GM21528 (cell line): ENCODE measurements around the gene DCTN2.

Experiments used
- ATAC-seq: cut with Tn5 transposase; IDR thresholded peaks from one replicate; pipeline ENCODE4 v1.9.1; 2021; ENCODE audit warnings: mild to moderate bottlenecking, moderate library complexity; ENCODE audit not compliant: unreplicated experiment, low FRiP score

The DCTN2 gene

DNA sequence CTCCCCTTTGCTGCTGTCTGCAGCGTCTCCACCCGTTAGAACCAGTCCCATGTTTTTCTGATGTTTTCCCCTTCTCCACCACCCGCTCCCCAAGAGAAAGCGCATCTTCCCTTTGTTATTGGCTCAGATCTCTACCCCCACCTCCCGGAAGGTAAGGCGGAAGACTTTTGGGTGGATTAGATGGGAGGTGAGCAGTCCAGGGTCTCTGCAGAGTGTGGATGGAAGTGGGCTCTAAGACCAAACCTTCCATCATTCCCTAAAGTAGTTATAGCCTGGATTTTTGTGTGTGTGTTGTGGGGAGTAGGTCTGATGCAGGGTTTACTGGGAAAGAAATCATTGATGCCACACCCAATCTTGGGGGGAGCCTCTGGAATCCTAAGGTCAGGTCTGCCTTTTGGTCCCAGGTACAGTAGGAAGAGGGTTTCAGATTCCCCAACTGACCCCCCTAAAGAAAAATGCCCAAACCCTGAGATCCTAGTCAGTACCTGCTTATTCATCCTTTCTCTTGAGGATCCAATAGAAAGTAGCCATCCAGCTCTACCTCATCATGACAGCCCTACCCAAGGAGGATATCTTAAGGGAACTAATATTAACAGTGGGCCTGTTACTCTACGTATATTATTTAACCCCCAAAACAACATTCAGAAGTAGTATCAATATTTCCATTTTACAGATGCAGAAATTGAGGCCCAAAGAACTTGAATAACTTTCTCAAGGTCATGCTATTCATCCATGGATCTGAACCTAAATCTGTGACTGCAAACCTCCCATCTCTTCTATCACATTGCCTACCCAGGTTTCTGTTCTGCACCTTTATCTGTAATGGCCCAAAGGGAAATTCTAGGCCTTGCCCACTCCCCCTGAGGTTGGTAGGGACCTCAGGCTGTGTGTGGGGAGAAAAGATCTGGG is 3.9 kb upstream of the DCTN2 start:
- ATAC-seq, result no peak

DNA sequence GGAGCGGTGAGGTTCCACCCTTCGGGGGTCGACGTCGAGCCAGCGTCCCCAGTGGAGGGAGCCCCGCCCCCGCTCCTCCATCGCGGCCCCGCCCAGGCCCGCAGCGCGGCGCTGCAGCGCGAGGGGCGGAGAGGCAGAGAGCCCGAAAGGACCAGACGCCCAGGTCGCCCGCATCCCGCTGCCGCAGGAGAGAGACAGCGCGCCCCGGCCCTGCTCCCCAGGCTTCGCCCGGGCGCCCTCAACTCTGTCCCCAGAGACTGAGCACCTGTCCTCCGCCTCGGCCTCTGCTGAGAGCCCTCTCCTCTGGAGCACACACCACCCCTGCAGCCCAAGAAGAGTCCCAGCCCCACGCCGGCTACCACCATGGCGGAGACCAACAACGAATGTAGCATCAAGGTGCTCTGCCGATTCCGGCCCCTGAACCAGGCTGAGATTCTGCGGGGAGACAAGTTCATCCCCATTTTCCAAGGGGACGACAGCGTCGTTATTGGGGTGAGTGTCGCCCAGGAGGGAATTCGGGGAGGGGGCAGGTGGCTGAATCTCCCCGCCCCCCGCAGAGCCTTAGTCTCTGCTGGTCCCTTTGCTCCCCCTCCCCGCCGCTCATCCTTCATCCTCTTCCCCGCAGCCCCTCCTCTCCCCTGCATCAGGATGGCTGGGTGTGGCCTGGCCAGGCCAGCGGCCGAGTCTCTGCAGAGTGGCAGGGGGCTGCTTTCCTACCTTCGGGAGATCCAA is 3.1 kb upstream of the DCTN2 start, which contains the start of gene KIF5A:
TSS of gene KIF5A (plus strand) at position 136 of the 732 bp plus-strand sequence. CDS start at position 364, 228 bp downstream.
- no peak for ATAC-seq

DNA sequence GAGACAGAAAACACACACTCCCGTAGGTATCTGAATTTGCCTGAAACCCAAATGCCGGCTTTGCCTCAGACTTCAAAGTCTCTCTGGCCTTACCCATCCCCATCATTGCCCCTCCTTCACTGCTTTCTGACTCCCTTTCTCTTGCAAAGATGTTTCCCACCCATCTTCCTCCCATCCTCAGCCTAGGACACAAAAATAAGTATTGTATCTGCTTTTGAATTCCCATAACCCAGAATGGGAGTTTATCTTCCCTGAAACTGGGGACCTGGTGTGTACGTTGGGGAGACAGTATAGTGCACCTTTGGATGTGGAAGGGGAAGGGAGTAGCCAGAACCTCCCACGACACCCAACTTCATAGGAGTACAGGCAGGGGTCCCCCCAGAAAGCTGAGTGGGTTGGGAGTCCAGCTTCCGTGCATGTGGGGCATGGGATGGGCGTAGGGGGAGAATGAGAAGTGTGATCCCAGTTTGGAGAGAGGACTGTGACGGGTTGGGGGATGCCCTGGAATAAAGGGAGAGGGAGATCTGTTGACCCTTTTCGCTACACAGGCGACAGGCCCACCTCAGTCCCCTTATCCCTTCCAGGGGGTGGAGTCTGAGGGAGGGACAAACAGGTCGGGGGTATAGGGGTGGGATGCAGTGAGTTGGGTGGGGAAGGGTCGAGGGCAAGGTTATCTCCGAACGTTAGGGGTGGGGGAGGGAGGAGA is 2.4 kb upstream of the DCTN2 start:
- no peak for ATAC-seq

DNA sequence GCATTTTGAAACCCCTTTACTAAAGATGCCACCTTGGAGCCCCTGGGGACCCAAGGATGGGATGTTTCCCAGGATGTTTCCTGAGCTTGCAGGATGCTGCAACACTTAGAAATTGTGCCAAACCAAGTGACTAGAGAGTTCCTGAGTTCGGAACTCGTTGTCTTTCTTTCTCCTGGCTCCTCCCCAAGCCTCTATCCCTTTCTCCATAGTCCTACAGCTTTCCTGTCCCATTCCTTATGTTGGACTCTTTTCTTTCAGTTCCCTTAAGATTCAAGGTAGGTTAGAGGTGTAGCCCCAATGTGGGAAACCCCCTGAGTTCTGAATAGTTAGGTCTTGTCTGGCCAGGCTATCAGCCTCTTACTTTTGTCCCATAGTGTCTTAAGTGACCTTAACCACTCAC is 1.5 kb upstream of the DCTN2 start:
- no peak for ATAC-seq

DNA sequence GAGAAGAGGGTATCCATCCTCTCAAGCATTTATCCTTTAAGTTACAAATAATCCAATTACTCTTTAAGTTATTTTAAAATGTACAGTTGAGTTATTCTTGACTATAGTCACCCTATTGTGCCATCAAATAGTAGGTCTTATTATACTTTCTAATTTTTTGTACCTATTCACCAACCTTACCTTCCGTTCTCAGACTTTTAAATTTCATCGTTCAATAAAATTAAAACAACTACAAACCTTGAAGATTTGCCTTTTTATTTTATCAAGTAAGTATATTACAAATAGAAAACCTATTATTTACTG is 972 bp upstream of the DCTN2 start:
- ATAC-seq, result no peak

DNA sequence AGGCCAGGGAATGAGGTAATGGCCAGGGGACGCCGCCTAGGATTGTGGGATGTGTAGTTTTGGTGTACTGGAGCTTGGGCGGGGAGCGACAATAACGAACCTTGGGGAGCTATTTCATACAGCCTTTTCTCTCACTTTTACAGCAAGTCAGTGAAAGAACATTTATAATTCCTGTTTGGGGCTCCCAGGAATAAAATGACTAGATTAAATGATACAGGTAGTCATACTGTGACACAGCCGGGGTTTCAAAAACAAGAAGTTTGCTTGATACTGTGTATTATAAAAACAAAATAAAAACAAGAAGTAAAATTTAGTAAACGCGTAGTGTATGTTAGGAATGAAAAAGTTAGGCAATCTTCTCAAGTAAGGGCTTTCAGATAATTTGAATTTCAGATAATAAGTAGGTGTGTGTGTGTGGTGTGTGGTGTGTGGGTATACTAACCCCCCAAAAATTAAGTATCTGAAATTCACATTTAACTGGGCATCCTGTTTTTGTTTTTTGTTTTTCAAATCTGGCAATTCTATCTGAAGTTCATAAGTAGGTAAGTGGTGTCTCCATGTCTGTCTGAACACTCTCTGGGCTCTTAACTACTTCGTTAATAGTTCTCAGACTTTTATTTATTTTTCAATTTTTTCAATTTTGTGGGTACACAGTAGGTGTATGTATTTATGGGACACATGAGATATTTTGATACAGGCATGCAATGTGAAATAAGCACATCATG is 458 bp upstream of the DCTN2 start:
- ATAC-seq, result no peak

DNA sequence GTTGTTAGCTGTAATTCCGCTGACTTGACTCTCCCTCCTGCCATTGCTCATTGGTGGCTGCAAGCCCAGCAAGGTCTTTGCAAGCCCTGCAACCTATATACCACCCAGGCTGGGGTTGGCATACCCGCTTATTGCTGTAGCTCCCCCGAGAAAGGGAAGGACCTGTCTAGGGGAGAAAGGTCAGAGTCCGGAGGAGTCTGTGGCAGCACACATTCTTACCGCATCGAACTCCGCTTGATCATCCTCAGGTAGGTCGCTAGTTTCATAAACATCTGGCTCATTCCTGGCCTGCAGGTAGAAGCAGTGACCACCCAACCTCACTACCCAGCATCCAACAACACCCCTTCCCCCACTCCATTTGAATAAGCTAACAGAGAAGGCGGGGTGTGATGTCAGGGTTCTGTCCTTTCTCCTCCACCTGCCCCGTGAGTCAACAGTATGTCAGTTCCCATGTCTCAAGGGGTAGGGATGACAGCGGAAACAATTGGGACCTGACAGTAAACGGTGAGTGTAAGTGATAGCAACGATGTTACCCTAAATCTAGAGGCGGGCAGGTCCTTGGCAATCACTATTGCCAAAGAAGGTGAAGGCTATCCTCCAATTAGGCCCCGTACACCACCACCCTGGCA is 1.1 kb downstream of the DCTN2 start:
- ATAC-seq, result no peak

DNA sequence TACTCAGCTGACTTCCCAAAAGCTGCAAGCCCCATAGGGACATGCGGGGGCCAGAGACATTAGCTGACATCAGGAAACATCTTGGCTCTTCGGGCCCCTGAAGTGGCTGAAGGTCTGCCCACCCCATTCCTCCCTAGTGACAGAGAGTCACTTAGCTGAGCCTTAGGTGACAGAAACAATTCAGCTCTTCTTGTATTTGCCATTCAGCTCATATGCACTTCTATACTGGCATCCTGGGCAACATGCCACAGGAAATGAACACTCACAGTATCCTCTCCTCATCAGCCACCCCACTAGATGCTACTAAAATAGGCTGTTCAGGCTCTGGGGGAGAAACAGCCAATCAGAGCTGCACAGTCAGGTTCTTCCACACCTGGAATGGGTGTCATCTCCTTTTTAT is 3.4 kb downstream of the DCTN2 start:
- no peak for ATAC-seq

DNA sequence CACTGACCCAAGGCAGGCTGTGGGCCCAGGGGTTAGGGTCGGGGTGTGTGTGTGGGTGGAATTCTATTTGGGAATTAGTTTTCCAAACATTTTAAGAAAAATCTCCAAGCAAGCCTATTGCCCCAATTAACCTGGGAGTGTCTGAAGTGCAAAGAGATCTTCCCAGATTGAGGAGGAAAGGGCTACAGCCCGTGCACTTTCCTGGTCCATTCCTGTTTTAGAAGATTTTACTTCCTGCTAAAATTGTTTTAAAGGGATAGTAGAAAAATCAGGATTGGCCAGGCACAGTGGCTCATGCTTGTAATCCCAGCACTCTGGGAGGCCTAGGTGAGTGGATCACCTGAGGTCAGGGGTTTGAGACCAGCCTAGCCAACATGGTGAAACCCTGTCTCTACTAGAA is 5.3 kb downstream of the DCTN2 start:
- ATAC-seq, result no peak

DNA sequence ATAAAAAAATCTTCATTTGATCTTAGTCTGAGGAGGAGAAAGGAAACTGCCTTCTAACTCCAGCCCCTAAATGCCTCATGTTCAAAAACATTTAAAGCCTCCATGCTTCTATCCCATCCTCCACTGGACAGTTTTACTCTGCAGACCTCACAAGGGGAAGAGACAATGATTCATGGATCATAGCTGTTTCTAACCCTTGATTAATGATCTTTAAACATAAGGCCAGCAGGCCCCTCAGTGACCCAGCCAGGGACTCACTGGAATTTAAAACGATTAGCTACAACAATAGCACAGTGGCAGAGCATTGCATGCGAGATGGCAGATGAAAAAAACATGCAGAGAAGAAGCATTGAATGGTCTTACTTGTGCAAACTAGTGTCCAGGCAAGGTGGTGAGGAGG is 6.0 kb downstream of the DCTN2 start:
- no peak for ATAC-seq

DNA sequence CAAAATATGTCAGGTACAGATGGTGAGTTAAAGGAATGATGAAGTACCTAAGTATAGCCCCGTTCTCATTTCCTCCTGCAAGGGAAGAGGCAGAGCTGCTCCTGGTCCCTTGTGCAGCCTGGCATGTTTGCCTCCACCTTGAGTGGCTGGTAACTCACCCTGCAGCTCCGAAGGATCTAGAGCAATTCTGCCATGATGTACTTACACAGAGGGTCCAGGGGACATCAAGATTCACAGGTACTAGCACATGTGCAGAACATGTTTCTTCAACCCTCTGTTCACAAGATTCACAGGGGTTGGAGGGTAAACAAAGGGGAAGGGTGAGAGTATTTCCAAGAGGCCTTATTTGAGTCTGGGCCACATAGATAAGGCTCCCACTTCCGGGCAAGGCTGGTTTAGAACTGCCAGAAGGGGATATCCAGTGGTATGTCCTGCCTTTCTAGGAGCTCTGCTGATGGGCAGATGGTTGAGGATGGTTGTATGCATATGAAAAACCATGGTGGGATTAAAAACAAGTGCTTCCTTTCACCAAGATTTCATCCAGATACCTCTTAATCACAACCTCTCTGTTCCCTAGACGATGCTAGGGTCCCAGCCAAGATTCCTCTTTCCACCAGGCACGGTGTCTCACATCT is 7.7 kb downstream of the DCTN2 start:
- no peak for ATAC-seq

DNA sequence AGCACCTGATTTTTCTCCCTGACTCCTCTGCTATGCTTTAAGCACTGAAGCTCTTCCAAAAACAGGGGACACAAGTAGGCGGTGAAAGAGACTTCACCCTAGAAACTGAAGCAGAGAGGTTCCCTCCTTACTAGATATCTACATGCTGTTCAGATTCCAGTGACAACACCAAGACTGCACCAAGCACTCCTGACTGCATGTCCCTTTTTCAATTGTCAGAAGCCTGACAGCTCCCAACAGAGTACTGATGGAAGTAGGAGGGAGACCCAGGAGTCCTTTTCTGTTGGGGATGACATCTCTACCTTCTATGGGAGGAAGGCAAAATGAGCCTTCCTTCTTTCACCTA is 10.4 kb downstream of the DCTN2 start:
- ATAC-seq, result no peak

DNA sequence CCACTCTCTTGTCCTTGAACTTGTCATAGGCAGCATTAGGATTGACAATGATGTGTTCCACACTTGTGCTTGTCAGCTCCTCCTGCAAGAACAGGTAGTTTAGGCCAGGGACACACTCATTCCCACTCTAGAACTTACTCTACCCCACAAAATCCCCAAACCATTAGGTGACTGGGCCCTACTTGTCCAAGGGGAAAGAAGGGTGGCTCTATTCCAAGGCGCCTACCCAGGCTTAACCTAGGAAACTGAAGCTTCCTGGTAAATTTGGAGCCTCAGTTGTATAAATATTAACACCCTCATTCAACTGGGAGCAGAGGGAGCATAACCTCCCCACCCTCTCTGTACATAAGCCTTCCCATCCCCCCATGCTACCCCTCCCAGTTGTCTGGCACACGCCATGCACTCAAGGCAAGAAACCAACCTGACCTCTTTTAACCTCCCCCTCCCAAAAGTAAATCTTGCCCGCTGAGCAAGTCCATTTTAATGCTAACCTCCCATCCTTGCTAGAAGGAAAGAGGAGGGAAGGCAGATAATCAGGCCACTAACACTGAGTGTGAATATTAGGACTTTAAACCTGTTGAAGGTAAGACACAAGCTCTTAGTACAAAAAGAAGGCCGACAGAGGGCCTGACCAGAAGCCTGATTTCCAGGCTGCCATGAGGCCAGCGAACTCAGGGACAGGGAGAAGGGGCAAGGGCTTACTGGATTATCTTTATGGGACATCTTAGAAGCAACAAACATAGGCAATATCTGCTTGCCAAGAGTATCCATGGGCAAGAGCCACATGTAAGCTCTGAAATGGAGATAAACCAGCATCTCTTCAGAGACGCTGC is 11.0 kb downstream of the DCTN2 start:
- no peak for ATAC-seq

DNA sequence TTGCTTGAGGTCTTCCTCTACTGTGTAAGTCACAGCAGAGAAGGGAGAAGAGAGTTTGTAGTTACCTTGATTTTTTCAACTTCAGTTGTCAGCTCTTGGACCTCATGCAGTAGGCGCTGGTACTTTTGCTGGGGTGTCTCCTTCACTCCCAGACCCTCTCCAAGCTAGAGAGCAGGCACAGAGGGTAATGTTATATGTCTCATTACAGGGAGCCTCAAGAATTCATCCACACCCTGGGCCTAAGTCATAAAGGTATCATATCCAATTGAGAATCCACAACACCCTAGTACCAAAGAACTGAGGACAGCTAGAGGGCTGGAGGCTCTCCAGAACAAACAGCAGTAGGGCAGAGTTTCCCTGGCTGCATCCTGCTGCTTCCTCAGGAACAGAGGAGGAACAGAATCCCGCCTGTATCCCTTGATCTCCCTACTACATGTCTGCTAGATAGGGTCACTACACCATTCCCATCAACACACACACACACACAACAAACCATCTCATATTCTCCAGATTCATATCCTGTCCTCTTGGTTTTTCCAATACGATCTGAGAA is 11.9 kb downstream of the DCTN2 start:
- ATAC-seq, result no peak

DNA sequence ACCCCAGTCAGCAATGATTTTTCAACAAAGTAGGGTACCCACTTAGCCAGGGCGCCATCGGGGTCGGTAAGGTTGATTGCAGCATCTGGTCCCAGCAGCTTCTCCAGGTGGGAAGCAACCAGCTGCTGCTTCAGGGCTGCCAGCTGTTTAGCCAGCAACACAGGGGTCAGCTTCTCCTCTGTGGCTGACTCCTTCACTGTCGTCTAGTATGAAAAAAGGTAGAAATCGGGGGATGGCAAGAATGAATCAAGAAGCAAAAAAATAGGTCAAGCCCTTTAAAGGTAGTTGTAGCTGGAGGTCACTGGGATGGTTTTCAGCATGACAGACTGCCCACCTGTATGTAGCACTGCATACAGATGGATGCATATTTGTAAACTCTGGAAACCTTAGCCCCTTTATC is 12.7 kb downstream of the DCTN2 start:
- ATAC-seq, result no peak

DNA sequence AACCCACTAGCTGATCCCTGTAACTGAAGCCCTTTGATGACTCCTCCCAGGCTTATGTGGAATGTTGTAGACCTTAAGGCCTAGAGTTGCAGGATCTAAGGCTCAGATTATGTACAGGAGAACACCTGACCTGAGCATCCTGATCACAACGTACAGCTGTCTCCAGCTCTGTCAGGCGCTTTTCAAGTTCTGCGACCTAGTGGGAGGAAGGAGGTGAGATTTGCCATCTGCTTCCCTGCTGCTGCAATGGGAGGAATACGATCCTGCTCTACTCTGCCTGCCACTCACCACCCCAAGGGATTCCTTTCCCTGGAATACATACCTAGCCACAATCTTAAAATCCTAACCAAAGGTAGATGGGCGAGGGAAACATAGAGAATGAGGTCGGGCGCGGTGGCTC is 13.9 kb downstream of the DCTN2 start:
- no peak for ATAC-seq

DNA sequence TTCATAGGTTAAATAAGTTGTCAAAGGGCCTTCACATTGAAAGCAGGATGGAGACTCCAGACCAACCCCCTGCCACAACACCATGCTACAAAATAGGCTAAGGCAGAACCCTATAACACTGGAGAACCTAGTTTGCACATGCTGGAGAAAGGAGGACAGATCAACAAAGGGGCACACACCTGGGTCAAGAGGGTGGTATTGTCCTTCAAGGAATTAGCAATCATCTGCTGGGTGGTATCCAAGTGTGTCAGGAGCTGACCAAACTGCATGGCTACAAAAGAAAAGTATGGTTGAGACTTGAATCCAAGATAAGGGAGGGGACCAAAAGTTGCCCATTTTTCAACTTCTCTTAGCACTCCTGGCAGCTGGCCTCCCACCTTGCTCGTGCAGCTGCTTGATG is 15.2 kb downstream of the DCTN2 start:
- no peak for ATAC-seq

DNA sequence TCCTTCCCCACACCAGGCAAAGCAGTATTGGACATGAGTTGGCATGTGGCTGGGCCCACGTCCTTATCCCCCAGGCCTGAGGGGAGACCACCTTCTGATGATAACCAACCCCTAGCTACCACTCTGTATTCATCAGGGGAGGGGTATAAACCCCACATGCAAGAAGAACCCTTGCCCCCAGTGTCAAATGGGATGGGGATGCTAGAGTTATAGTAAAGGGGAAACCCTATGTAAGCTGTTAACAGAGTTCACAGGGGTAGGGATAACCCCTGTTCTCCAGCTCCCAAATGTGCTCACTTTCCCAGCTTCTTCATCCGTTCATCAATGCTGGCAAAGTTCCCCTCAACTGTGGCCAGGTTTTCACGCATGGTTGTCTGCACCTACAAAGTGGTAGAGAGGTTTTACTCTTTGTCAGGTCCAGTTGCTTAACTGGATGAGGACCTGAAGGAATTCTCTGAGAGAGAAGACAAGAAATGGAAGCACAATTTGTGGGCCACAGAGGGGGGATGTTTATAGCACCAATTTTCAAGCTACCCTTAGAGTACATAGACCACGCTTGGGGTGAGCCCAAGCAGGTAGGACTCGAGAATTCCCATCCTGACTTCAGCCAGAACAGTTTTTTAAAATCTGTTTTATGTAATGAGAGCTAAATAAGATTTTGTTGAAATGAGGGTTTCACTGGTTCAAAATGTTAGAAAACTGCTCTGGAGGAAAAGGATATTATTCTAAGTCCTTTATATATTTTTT is 16.4 kb downstream of the DCTN2 start:
- ATAC-seq, result no peak
